NCI-H2171 (cell line): ENCODE data around the gene MB21D2.
A peak's percentile ranks its signal among the peaks of the same experiment; 100 is the strongest.

Experiments used
- DNase-seq: peaks from one replicate; lab custom pipeline; 2025; lab: John Stamatoyannopoulos, UW

MB21D2 gene

DNA sequence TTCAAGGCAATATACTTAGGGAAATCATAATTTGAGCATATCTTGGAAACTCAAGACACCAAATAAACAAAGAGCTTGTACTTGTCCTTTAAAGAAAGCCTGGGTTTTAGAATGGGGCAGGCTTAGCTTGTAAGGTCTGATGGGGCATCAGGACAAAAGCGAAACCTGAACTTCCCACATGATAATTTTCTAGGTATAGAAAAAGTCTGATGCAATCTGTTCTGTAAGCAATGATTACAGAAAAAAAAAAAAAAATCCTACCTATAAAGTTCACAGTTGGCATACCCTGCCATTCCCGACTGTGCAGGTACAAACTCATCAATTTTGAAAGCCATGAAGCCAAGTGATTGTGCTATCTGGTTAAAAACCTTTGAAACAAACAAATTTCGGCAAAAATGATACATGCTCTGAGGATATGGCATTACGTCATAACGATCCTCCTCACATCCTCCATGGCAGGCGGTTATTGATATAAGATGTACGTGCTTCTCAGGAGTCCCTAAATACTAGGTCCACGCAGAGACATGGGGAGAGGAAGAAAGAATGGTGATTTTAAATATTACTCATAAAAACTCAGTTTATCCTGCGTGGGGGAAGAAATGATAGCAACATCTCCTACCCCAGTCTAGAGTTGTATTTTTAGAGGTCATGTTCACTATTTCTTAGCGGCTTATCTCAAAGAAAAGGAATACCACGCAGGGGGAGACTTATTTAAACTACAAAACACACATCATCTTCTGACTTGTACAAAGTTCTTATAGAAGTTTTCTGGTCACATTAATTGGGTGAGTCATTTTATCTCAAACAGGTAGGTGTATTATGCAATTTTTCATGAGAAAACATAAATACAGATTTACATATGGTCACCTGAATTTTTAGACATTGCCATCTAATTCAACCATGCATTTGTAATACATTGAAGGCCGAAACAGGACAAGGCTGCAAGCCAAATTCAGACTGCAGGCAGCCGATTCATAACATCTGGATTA is 27.0 kb downstream of the MB21D2 start:
- peak; percentile 32 for DNase-seq

DNA sequence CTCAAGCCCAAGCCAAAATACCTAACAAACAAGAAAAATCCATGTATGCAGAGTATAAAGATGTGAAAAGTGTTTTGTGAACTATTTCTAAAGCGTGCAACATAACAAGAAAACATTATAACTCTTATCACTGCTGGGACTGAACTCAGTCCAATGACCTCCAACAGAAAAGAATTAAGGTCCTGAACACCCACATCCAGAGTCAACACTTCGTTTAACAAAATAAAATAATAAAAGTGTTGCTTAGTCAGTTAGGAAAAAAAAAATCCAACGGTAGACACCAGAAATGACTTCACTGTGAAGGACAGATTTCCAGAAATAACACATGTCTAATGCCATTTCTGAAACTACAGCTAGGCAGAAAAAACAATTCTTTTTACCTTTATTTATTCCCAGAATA is 28.0 kb downstream of the MB21D2 start:
- no peak for DNase-seq

DNA sequence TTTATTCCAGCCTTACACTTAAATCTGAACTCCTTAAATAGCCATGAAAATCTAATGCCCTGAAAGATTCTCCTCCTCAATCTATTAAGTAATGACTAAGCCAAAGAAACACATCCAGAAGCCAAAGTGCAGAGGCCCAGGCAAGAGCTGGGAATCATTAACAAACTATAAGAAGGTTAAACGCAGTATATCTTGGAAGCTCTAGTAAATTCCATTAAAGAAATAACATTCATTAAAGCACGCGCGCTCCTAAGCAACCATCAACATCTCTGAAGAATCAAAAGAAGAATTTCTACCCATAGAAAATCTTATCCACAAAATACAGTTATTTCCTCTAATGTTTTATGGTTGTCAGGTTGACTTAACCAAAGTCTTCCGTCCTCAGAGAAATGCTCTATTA is 29.5 kb downstream of the MB21D2 start:
- DNase-seq, result no peak

DNA sequence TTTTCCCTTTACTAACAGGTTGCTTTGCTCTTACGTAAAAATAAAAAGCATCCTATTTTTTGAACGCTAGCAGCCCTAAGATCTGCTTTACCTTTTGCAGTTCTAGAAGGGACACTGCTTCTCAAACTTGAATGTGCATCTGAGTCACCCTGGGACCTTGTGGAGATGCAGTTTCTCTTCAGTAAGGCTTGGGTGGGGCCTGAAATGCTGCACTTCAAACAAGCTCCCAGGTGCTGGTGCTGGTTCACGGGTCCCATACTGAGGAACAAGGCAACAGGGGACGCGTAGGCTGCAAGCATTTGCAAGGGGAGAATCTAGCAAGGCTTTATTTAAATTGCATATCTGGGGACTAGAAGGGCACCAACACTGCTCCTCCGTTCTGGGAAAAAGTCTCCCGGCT is 30.0 kb downstream of the MB21D2 start:
- DNase-seq, result no peak

DNA sequence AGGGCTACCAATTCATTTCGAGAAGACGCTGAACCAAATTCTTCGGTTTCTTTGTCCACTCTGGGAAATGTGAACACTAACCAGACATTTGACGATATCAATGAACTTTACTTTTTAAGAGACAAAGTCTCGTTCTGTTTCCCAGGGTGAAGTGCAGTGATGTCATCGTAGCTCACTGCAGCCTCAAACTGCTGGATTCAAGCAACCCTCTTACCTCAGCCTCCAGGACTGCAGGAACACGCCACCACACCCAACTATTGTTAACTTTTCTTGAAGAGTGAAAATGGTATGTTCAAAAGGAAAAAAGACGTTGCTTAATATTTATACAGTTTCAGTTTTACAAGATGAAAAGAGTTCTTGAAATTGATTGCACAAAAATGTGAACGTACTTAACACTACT is 30.6 kb downstream of the MB21D2 start:
- no peak for DNase-seq

DNA sequence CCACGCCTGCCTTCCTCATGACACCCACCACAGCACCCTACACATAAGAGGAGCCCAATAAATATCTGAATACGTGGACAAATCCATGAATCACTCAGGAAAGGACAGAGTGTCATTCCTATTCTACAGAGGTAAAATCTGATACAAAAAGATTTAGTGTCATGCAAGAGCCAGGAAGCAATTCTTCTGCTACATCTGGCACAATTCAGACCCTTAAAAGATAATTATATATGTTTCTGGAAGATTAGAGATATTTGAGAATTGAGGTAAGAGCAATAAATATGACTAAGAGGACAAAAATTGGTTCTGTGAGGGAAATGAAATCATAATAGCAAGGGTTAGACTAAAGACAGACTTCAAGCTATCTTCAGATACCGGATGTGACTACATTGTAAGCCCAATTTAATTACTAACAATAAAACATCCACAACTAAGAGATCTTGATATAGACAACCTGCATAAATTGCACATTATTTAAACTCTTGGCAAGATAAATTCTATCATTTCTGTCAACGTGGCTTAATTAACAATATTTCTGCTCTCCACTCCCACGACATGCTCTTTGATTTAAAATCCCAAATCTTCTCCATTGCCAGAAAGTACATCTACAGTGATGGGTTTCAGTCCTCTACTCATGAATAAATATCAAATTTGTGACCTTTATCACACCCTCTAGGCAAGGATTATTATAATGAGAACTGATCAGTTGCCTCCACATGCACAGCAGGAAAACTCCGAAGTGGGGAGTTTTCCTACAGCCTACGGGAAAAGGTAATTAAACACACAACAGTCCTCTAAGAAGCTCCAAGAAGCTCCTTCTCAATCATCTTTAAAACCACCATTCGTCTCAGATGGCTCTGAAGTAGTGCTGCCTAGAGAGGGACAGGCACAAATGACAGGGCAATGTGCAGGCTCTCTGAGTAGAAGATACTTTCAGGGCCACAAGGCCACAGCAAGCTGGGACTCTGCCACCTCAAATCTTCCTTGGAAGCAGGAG is 32.6 kb downstream of the MB21D2 start:
- no peak for DNase-seq

DNA sequence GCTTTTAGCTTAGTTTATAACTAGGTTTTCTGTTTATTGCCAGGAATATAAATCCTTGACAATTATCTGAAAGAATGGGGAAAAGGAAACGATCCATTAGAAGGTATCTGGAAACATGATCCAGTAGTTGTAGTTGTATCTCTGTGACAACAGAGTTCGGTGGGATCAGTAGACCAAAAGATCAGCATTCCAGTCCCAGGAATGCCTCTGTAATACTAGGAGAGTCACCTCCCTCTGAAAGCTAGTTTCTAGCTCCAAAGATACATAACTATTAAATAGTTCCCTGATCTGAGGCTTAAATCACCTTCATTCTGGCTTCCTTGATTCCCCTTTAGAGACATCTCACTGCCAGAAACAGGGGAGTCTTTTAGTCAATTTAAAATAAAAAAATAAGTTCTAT is 34.1 kb downstream of the MB21D2 start:
- no peak for DNase-seq

DNA sequence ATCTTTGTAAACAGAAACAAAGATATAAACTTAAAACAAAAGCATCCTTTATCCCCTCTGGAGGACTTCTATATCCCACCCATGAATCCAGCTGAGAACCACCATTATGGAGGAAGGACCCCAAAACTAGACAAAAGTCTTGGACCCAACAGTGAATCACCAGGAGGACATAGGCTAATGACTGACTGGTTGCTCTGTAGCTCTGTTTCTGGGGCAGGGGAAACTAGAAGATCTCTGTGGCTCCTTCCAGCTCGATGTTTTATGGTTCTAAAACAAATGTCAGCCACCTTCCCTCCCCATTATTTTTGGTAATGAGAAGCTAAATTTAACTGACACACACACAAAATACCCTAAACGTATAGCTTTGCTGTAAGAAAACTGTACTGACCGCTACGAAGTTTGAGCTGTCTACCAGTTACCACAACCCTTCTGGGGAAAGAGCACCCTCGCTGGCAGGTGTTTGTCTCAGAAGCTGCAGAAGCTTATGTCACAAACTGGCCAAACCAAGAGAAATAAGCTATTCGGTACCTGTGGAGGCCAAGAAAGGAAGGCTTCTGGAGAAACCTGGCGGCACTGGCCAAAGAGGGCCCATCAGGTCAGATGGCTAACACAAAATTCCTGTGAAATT is 36.4 kb downstream of the MB21D2 start:
- DNase-seq, result no peak

DNA sequence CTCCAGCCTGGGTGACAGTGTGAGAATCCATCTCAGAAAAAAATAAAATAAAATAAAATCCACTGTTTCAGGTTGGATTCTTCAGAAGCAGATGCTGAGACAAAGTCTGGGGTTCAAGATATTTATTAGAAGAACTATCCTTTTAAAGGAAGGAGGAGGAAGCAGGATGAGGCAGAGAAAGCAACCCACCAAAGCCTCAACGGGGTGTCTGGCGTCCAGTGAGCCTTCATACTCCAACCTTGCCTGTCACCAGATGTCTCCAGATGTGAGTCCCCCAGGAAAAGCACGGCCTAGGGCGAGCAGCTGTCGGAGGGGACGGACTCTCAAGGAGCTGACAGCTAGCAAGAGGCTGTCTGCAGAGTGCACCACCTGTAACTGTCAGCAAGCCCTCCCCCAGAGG is 37.3 kb downstream of the MB21D2 start:
- peak; percentile 22 for DNase-seq

DNA sequence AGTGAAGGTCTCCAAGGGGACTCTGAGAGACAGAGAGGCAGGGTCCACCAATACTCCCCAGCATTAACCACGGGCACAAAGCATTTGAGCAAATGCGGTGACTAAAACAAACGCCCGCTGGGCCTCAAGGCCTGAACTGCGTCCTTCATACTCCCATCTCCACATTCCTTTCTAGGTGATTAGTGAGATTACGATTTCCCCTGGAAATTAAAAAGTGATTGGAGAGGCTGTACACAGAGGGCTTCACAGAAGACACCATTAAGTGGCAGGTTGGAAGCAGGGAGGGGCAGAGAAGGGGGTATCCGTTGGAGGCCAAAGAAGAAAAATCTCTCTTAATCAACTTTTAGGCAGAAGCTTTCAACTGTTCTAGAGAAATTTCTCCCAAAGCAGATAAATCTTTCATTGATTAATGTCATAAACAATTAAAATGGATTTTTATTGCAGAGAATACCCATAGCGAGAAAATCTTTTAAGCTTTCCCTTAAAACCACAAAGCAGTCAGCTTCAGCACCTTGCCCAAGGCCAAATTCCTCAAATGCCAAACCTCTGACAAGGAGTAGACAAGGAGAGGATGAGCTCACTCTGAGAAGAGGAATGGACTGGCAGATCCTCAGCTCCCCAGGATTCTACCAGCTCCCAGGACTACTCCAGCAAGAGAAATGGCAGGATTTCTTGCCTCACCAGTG is 38.2 kb downstream of the MB21D2 start:
- DNase-seq, result no peak

DNA sequence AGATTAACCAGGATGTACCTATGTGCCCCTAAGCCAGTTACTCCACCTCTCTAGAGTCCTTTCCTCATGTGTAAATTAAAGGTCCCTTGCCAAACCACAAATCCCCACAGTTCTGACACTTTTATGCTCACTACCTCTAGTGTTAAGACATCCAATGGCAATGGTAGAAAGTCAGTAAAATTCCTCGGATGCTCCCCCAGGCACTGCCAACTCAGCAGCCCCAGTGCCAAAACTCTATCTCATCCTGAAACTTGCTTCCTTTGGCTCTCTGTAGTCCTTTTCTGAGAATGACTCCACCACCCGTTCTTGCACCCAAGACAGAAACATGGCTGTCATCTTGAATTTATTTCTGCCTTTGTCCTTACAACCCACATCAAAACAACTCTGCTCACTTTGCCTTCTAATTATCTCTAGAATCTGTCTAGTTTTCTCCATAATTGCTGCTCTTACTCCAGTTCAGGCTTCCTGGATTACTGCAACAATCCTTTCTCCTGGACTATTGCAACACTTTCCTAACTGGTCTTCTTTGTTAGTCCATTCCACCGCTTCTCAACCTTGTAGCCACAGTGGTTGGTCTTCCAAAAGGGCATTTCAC is 41.6 kb downstream of the MB21D2 start:
- no peak for DNase-seq

DNA sequence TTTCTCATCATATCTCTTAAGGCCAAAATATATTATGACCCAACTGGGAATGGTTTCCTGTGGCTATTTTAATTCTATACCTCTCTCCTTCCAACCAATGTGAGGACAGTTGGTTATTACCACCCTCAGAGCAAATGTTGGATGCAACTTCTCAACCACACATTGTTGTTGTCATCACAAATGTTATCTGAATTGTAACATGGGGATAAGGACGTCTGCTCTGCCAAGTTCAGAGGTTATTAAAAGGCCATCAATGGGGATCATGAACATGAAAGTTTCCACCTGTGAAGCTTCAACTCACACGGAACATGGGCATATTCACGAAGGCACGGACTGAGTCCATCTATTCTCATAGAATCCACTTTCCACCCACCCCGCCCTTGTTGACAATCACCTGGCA is 46.8 kb downstream of the MB21D2 start:
- DNase-seq, result no peak

DNA sequence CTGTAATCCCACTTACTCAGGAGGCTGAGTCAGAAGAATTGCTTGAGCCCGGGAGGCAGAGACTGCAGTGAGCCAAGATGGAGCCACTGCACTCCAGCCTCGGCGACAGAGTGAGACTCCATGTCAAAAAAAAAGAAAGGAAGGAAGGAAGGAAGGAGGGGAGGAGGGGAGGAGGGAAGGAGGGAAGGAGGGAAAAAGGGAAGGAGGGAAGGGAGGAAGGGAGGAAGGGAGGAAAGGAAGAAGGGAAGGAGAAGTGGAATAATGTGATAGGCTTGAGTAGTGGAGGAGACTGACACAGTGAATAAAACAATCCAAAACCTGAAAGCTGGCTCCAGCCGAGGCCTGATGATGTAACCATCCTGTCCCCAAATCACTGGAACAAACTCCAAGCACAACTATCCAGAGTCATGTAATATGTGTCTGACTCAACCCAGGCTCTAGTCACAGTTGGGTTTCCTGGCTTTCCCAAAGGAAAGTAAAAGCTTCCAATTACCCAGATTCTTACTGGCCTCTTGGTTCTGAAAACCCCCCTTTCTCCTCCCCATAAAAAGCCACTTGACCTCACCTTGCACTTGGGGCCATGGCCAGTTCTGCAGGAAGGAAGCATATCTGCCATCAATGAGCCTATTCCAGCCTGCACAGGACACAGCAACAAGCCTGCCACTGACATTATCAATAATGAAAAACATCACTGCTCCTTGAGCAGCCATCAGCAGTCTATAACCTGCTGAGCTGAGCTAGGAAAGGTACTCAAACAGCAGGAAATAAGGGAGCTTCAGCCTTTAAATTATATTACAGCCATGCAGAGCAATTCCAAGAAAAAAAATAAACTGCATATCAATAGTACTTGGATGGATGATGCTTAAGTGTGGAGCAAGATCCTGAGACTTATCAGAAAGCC is 48.3 kb downstream of the MB21D2 start:
- DNase-seq, result no peak

DNA sequence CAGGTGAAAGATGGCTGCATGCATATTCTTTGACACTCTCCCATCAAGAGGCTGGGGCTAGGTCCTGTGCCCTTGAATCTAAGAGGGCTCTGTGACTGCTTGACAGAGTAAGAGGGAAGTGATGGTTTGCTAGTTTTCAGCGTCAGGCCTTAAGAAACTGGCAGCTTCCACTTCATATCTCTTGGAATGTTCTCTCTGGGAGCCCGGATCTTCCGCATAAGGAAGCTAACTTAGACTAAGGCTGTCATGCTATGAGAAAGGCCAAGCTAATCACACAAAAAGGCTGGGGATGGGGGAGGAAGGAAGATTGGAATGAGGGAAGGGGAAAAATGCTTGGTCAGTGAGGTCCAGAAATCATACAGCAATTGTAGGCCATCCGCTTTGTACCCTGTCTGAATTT is 50.0 kb downstream of the MB21D2 start:
- DNase-seq, result no peak

DNA sequence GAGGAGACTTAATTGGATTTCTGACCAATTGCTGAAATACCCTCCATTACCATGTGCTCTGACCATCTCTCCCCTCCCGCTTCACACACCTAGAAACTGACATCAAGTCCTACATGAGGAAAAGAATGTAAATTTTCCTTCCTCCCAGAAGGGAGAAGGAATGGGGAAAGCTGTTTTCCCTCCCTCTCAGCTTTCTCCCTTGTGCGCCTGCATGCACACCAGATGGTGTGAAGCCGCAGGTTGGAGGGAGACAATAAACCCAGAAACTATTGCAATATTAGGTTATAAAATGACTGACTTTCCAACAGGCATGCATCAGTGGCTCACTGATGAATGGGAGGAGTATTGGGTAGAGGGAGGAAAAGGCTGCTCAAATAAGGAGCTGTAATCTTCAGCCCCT is 50.9 kb downstream of the MB21D2 start:
- peak; percentile 24 for DNase-seq

DNA sequence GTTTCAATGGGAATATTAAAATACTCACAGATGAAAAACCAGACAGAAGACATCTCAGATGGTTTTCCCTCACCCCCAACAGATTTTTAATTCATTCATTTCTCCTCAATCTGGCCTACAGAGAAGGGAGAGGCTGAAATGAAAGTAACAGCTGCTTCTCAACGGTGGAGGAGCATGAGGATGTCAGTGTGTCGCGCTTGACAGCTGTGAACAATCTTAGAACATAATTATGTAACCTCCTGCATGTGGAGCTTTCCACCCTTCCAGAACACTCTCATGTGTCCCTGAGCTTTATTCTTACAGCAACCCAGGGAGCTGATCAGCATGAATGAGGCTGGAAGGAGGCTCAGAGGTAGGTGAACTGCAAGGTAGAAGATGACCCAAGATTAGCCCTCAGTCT is 52.7 kb downstream of the MB21D2 start:
- peak; percentile 31 for DNase-seq

DNA sequence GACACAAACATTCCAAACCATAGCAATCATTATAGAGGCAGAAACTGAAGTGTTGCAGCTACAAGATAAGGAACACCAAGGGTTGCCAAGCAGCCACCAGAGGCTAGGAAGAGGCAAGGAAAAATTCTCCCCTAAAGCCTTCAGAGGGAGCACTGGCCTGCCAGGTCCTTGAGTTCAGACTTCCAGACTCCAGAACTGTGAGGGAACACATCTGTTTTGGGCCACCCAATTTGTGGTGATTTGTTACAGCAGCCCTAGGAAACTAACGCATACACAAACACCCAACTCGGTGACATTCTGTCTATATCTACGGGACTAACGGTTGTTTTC is 54.6 kb downstream of the MB21D2 start:
- DNase-seq, result no peak

DNA sequence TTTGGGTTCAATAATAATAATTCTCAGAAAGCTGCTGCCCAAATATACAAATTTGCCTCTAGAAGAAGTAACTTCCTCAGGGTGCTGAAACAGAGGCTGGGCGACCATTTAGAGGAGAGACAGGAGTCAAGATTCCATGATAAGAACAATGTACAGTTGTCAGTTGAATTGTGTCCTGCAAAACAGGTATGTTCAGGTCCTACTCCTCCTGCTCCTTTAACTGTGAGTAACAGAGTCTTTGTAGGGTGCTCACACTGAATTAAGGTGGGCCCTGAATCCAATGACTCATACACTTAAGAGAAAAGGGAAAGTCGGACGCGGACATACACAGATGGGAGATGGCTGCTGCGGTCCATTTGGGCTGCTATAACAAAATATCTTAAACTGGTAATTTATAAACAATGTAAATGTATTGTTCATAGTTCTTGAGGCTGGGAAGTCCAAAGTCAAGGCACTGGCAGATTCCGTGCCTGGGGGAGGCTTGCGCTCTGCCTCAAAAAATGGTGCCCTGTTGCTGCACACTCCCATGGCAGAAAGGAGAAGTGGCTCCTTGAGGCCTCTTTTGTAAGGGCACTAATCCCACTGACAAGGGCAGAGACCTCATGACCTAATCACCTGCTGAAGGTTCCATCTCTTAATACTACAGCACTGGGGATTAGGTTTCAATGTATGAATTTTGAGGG is 55.1 kb downstream of the MB21D2 start:
- no peak for DNase-seq

DNA sequence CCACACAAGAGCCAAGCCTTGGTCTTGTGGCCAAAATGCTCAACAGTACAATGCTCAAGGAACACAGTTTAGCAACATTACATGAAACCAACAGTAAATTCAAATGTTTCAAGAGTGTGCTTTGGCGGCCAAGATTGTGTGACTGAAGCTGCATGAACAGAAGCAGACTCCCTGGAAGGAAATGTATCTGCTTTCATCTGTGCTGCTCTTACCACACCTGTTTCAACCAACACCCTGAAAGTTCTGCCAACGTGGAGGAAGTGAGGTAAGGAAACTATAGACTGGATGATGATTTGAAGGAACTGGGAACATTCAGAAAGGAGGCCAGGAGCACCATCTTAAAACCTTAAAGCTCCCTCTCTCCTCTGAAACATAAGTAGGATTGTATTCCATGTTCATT is 55.7 kb downstream of the MB21D2 start:
- DNase-seq, result no peak

DNA sequence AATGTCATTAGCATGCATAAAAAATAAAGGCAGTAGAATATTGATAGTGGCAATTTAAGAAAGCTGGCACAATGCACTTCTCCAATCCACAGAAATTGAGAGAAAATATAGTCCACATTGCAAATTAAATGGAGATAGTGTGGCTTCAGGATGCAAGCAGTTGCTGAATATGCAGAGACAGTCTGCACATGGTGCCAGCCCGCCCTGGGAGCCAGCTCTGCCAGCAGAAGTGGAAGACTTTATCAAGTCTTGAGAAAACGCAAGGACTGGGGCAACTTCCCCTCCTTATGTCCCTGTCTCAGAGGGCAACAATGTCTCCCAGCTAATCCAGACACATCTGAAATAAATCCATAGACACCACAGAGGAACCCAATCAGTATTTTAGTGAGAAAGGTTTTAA is 57.2 kb downstream of the MB21D2 start:
- DNase-seq, result no peak
